HG02870 (cell line): ENCODE results near the gene OTOGL.

ENCODE experiments used
- ATAC-seq: cut with Tn5 transposase; IDR thresholded peaks from one replicate; pipeline ENCODE4 v1.9.1; 2021; ENCODE audit warnings: mild to moderate bottlenecking, moderate library complexity; ENCODE audit not compliant: unreplicated experiment

The OTOGL gene

GRCh38 chr12:80356097-80356496 lies 256.8 kb downstream of the OTOGL start:
- ATAC-seq, result no peak

- no peak for ATAC-seq
Observed at GRCh38 chr12:80359703-80360102, 260.4 kb downstream of the OTOGL start.

- no peak for ATAC-seq
Observed at GRCh38 chr12:80364056-80364455, 264.7 kb downstream of the OTOGL start.

- ATAC-seq, result no peak
Observed at GRCh38 chr12:80373666-80374065, 274.3 kb downstream of the OTOGL start.

- no peak for ATAC-seq
Observed at GRCh38 chr12:80374615-80375014, 275.3 kb downstream of the OTOGL start.

- no peak for ATAC-seq
Observed at GRCh38 chr12:80377140-80377794, 277.9 kb downstream of the OTOGL start.

GRCh38 chr12:80381121-80381520 lies 281.8 kb downstream of the OTOGL start:
- ATAC-seq, result no peak

GRCh38 chr12:80382254-80382653 lies 282.9 kb downstream of the OTOGL start:
- no peak for ATAC-seq

- ATAC-seq, result no peak
Observed at GRCh38 chr12:80400571-80400991, 301.2 kb downstream of the OTOGL start.

GRCh38 chr12:80401191-80401590 lies 301.9 kb downstream of the OTOGL start:
- no peak for ATAC-seq

GRCh38 chr12:80404629-80405028 lies 305.3 kb downstream of the OTOGL start:
- no peak for ATAC-seq

GRCh38 chr12:80406253-80406652 lies 306.9 kb downstream of the OTOGL start:
- no peak for ATAC-seq

GRCh38 chr12:80411787-80412186 lies 312.4 kb downstream of the OTOGL start:
- peak; percentile 55 for ATAC-seq

GRCh38 chr12:80412343-80412953 lies 313.1 kb downstream of the OTOGL start:
- ATAC-seq, result peak; percentile 69

GRCh38 chr12:80413462-80413861 lies 314.1 kb downstream of the OTOGL start:
- no peak for ATAC-seq

- ATAC-seq, result no peak
Observed at GRCh38 chr12:80415466-80415865, 316.1 kb downstream of the OTOGL start.

GRCh38 chr12:80419644-80420043 lies 320.3 kb downstream of the OTOGL start:
- ATAC-seq, result no peak

- ATAC-seq, result no peak
Observed at GRCh38 chr12:80420075-80420474, 320.7 kb downstream of the OTOGL start.

GRCh38 chr12:80422550-80422949 lies 323.2 kb downstream of the OTOGL start:
- ATAC-seq, result no peak
